Osteoblast (primary cell): ENCODE data around the gene TMEM45A. TPM values are rescaled to one million over a fixed set of nuclear protein-coding genes. Genes with fewer than 3 reads are reported as not detected.
A peak's percentile ranks its signal among the peaks of the same experiment; 100 is the strongest.

ENCODE experiments used
- DNase-seq: peaks from one replicate; pipeline ENCODE4 v3.0.0; 2011; ENCODE audit warnings: low spot score, mixed read lengths; ENCODE audit not compliant: insufficient read length; ENCODE audit errors: missing footprints
- H2AFZ ChIP-seq: 2 replicates; pipeline ENCODE4 v1.6.0; 2011; ENCODE audit warnings: mild to moderate bottlenecking, low read length
- H3K27ac ChIP-seq: 2 replicates; pipeline ENCODE4 v1.5.1; 2011; ENCODE audit warnings: mild to moderate bottlenecking, low read depth, low read length, moderate library complexity
- H3K27me3 ChIP-seq: 2 replicates; pipeline ENCODE4 v1.6.0; 2012; ENCODE audit warnings: mild to moderate bottlenecking, control low read depth, inconsistent platforms, low read length, moderate library complexity; ENCODE audit not compliant: insufficient read depth
- H3K36me3 ChIP-seq: 2 replicates; pipeline ENCODE4 v1.5.1; 2011; ENCODE audit warnings: mild to moderate bottlenecking, low read length, control low read depth, moderate library complexity; ENCODE audit not compliant: insufficient read depth
- H3K4me1 ChIP-seq: 2 replicates; pipeline ENCODE4 v1.5.1; 2011; ENCODE audit warnings: mild to moderate bottlenecking, low read length, control low read depth, moderate library complexity; ENCODE audit not compliant: insufficient read depth
- H3K4me2 ChIP-seq: 2 replicates; pipeline ENCODE4 v1.6.0; 2011; ENCODE audit warnings: mild to moderate bottlenecking, low read length; ENCODE audit not compliant: insufficient read depth
- H3K4me3 ChIP-seq: fragments of 200-600 bp; sonication (generic); 3 replicates; pipeline ENCODE4 v1.5.1; 2012; ENCODE audit warnings: mild to moderate bottlenecking, low read length, inconsistent platforms; ENCODE audit not compliant: insufficient read depth
- H3K79me2 ChIP-seq: 2 replicates; pipeline ENCODE4 v1.6.0; 2012; ENCODE audit warnings: mild to moderate bottlenecking, low read length, control low read depth, inconsistent platforms; ENCODE audit not compliant: insufficient read depth
- H3K9me3 ChIP-seq: 2 replicates; pipeline ENCODE4 v1.5.1; 2011; ENCODE audit warnings: low read depth, low read length, control low read depth
- H4K20me1 ChIP-seq: 2 replicates; pipeline ENCODE4 v1.6.0; 2012; ENCODE audit warnings: mild to moderate bottlenecking, low read length, control low read depth; ENCODE audit not compliant: insufficient read depth
- total RNA-seq: library from RNA; depleted of rRNA; stranded (reverse); fragments of >200 nt; gene quantifications from 2 replicates; pipeline ENCODE4 v1.2.3, GENCODE V29; 2012
- TF ChIP-seq, protein P1 (sequence below): IDR thresholded peaks from 2 replicates; pipeline ENCODE4 v1.5.1; 2011; ENCODE audit warnings: mild to moderate bottlenecking, low read depth, low read length, moderate library complexity; ENCODE audit errors: extremely low read depth

The TMEM45A gene
- total RNA-seq, 1 donor, result 35.5 TPM

DNA sequence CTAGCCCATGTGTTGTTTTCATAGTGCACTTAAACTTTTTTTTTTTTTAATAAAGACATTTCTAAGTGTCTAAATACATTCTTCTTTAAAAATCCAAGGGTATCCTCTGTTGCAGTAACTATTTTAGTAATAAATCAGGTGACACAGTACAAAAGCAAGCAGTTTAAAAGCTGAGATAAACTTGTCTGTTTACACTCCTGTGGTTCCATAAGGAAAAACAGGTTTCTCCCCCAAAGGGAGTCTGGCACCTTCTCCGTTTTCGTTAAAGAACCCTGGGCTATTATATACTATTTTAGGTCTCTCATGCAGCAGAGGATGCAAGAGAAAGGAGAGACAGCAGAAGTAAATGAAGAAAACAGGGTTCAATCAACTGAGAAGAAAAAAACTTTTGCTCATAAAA, 43.2 kb upstream of the TMEM45A start:
- Histone ChIP-seq H3K4me1 (no peaks in the 10 kb centered on the region), H3K9me3 (no peaks in the 10 kb centered on the region), H3K27me3 (no peaks in the 10 kb centered on the region), H3K4me3 (no peak overlapping the region), H3K79me2 (no peaks in the 10 kb centered on the region), H3K36me3 (no peaks in the 10 kb centered on the region), H3K27ac (no peak overlapping the region), H2AFZ (no peak overlapping the region), H3K4me2 (no peak overlapping the region), H4K20me1 (no peaks in the 10 kb centered on the region)
- no peak for DNase-seq
- TF ChIP-seq, protein P1, sequence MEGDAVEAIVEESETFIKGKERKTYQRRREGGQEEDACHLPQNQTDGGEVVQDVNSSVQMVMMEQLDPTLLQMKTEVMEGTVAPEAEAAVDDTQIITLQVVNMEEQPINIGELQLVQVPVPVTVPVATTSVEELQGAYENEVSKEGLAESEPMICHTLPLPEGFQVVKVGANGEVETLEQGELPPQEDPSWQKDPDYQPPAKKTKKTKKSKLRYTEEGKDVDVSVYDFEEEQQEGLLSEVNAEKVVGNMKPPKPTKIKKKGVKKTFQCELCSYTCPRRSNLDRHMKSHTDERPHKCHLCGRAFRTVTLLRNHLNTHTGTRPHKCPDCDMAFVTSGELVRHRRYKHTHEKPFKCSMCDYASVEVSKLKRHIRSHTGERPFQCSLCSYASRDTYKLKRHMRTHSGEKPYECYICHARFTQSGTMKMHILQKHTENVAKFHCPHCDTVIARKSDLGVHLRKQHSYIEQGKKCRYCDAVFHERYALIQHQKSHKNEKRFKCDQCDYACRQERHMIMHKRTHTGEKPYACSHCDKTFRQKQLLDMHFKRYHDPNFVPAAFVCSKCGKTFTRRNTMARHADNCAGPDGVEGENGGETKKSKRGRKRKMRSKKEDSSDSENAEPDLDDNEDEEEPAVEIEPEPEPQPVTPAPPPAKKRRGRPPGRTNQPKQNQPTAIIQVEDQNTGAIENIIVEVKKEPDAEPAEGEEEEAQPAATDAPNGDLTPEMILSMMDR, result no peak

DNA sequence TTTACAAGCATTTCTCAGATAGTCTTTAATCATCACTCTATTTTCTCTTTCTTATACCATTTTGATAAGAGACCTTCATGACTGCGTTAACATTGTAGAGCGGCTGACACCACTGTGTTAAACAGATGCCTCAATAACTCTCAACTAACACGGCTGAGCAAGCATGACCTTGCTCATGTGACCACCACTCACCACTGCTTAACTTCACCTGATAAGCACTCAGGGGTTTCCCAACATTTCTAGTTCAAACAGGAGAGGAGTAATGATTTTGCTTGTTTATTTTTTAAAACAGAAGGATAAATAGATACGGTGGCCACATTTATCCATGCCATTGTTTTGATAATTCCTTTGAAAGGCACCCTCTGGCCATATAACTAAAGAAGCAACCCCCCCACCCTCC, 37.7 kb upstream of the TMEM45A start:
- no peaks in the 10 kb centered on the region for H3K9me3 ChIP-seq
- DNase-seq, result peak; percentile 23
- no peaks in the 10 kb centered on the region for H3K79me2 ChIP-seq
- H2AFZ ChIP-seq, result no peak overlapping the region
- no peaks in the 10 kb centered on the region for H4K20me1 ChIP-seq
- TF ChIP-seq, protein P1, result no peak
- no peak overlapping the region for H3K27ac ChIP-seq
- no peaks in the 10 kb centered on the region for H3K36me3 ChIP-seq
- H3K4me2 ChIP-seq, result no peak overlapping the region
- H3K4me3 ChIP-seq, result no peak overlapping the region
- no peaks in the 10 kb centered on the region for H3K27me3 ChIP-seq
- H3K4me1 ChIP-seq, result no peaks in the 10 kb centered on the region

DNA sequence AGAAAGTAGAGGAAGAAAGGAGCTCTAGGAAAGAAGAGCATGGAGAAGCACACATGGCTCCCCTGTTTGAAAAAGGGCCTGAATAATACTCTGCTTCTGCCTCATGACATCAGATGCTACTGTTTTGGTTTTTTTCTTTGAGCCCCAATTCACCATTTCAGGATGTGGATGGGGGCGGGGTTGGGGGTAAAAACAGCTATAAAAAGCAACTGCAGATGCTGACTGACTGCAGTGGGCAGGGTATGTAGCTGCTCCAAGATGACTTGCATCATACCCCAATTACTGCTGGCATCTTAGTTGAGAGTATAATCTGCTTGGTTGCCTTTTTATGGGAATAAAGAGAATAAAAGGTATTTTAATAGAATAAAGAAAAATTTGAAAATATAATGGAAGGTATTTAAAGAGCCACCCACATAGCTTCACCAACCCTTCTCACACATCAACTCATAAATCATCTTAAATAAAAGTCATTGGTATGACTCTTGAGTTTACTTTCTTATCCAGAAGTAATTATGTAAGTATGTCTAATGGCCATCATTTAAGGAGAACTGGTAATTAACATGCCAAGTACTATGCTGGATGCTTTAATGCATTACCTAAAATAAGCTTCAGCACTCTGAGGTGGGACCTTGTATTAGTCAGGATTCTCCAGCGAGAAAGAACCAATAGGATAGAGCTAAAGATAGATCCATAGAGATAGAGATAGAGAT, 36.4 kb upstream of the TMEM45A start:
- H3K4me2 ChIP-seq, result no peak overlapping the region
- no peaks in the 10 kb centered on the region for H3K9me3 ChIP-seq
- H3K4me1 ChIP-seq, result no peaks in the 10 kb centered on the region
- no peak overlapping the region for H3K4me3 ChIP-seq
- H3K36me3 ChIP-seq, result no peaks in the 10 kb centered on the region
- TF ChIP-seq, protein P1, result no peak
- no peaks in the 10 kb centered on the region for H3K27me3 ChIP-seq
- DNase-seq, result no peak
- no peaks in the 10 kb centered on the region for H3K79me2 ChIP-seq
- no peak overlapping the region for H2AFZ ChIP-seq
- no peak overlapping the region for H3K27ac ChIP-seq
- H4K20me1 ChIP-seq, result no peaks in the 10 kb centered on the region

DNA sequence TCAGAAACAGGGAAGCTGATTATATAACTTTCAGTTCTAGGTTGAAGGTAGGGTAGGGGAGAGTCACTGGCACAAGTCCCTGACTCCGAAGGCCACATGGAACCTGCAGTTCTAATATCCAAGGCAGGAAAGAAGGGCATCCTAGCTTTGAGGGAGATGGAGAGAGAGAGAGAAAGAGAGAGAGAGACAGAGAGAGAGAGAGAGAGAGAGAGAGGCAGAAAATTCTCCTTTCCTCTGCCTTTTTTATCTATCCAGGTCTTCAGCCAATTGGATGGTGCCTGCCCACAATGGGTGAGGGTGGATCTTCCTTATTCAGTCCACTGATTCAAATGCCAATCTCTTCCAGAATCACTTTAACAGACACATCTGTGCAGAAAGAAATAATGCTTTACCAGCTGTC, 35.7 kb upstream of the TMEM45A start:
- Histone ChIP-seq H3K4me1 (no peaks in the 10 kb centered on the region), H3K79me2 (no peaks in the 10 kb centered on the region)
- TF ChIP-seq, protein P1, result no peak

More for the DNA sequence above, 35.7 kb upstream of the TMEM45A start:
- Histone ChIP-seq H2AFZ (no peak overlapping the region), H3K4me2 (no peak overlapping the region), H3K4me3 (no peak overlapping the region), H3K27me3 (peaks cover 2% of the 10 kb centered on the region), H3K27ac (no peak overlapping the region), H3K36me3 (no peaks in the 10 kb centered on the region), H4K20me1 (no peaks in the 10 kb centered on the region), H3K9me3 (no peaks in the 10 kb centered on the region)
- no peak for DNase-seq
